ENCODE data around the gene CELF4.

DNA sequence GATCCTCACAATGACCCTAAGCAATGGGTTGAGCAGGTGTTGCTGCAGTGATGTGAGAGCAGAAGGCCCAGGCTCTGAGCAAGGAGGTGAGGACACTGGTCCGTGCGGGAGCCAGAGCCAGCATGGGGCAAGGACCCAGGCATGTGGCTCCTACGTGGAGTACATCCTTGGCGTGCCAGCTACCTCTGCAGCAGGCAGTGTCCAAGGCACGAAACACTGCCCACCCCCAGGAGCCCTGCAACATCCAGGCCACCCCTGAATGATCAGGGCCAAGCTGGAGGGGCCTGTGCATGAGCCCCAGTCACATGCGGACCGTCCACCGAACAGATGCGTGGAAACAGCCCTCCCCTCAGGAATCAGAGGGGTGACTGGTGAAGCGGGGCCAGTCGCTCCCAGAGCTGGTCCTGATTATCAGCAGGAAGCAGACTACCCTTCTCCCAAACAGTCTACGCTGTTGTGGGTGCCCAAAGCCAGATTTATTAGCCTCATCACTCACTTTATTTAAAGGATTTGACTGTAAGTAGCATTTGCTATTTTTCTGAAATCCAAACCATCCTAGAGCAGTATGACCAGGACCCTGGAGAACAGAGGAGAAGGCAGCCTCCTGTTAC, 16.8 kb downstream of the CELF4 start:
- TF ChIP-seq, protein P1, sequence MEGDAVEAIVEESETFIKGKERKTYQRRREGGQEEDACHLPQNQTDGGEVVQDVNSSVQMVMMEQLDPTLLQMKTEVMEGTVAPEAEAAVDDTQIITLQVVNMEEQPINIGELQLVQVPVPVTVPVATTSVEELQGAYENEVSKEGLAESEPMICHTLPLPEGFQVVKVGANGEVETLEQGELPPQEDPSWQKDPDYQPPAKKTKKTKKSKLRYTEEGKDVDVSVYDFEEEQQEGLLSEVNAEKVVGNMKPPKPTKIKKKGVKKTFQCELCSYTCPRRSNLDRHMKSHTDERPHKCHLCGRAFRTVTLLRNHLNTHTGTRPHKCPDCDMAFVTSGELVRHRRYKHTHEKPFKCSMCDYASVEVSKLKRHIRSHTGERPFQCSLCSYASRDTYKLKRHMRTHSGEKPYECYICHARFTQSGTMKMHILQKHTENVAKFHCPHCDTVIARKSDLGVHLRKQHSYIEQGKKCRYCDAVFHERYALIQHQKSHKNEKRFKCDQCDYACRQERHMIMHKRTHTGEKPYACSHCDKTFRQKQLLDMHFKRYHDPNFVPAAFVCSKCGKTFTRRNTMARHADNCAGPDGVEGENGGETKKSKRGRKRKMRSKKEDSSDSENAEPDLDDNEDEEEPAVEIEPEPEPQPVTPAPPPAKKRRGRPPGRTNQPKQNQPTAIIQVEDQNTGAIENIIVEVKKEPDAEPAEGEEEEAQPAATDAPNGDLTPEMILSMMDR (IDR thresholded peaks at IDR 0.05), result no peak
- no peak for TF ChIP-seq POLR2A (IDR thresholded peaks at IDR 0.05)

Measured in body of pancreas (tissue), 4 donors.